ENCODE measurements around the gene BTNL8. TPM values are rescaled to one million over a fixed set of nuclear protein-coding genes. Genes with fewer than 3 reads are reported as not detected.

The BTNL8 gene
- total RNA-seq, 1 experiment from 2014 or later = not detected

DNA sequence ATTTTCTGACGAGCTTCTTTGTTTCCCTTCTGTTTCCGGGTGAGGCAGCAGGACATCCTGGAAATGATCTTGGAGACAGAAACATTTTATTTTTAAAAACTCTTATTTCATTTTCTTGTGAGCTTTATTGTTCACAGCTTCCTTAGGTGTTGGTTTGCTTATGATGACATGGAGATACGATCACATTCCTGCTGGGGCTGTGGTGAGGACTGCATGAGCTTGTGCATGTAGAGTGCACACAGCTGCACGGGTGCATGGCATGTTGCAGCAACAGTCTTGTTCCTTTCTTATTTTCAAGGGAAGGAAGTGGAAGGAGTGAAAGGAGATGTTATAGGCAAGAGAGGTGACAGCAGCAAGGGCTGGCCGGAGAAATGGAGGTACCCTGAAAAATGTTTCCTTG lies 1.2 kb downstream of the BTNL8 start:
- H3K4me2 ChIP-seq (ENCODE audit: low read depth, low read length, poor library complexity, severe bottlenecking) = no peak overlapping the region
- no peak overlapping the region for H3K9ac ChIP-seq (ENCODE audit: low read length)
- no peaks in the 10 kb centered on the region for H3K27me3 ChIP-seq (ENCODE audit: low read length)
- H3K36me3 ChIP-seq (ENCODE audit: insufficient read depth, low read length) = no peaks in the 10 kb centered on the region
- no peaks in the 10 kb centered on the region for H3K79me2 ChIP-seq (ENCODE audit: low read length)
- H3K4me3 ChIP-seq (ENCODE audit: low read length) = no peak overlapping the region
- no peaks in the 10 kb centered on the region for H4K20me1 ChIP-seq (ENCODE audit: insufficient read depth, low read depth, low read length)
- no peaks in the 10 kb centered on the region for H3K9me3 ChIP-seq (ENCODE audit: low read length)
- DNase-seq = no peak
- H3K9me2 ChIP-seq (replicated peaks; ENCODE audit: insufficient read depth, low read length) = no peaks in the 10 kb centered on the region
- H3K27ac ChIP-seq (ENCODE audit: low read length) = no peak overlapping the region
- H2AFZ ChIP-seq (ENCODE audit: low read length) = no peak overlapping the region
- H3K4me1 ChIP-seq (ENCODE audit: low read length) = no peaks in the 10 kb centered on the region

DNA sequence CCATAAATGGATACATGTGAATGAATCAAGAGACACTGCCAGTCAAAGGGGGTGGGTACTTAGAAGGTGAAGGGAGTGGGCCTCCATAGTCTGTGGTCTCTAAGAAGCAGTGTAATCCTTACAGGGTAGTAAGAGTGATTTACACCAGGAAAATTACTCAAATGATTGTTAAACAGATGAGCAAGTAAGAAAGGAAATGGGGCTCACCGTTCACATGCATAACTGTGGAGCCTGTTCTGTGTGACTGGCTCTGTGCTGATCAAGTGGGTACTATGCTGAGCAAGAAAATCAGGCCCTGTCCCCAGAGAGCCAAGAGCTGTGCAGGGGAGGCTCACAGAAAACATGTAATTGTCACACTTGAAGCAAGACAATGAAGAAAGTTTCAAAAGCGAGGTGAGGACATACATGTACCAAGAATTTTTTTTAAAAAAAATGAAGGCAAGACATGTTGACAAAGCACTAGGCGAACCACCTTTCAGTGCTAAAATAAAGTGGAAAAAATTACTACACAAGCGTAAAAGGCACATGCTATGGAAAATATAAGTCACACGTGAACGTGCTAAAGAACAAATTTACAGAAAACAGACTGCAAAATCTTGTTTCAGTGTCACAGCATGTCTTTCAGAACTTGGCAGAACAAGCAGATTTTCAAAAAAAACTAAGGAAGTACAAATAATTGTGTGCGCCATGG lies 2.5 kb downstream of the BTNL8 start:
- no peak overlapping the region for H3K9ac ChIP-seq (ENCODE audit: low read length)
- H3K27me3 ChIP-seq (ENCODE audit: low read length) = no peaks in the 10 kb centered on the region
- H3K27ac ChIP-seq (ENCODE audit: low read length) = no peak overlapping the region
- H2AFZ ChIP-seq (ENCODE audit: low read length) = no peak overlapping the region
- no peaks in the 10 kb centered on the region for H4K20me1 ChIP-seq (ENCODE audit: insufficient read depth, low read depth, low read length)
- no peaks in the 10 kb centered on the region for H3K9me3 ChIP-seq (ENCODE audit: low read length)
- H3K36me3 ChIP-seq (ENCODE audit: insufficient read depth, low read length) = no peaks in the 10 kb centered on the region
- H3K4me1 ChIP-seq (ENCODE audit: low read length) = no peaks in the 10 kb centered on the region
- DNase-seq = no peak
- H3K4me2 ChIP-seq (ENCODE audit: low read depth, low read length, poor library complexity, severe bottlenecking) = no peak overlapping the region
- H3K4me3 ChIP-seq (ENCODE audit: low read length) = no peak overlapping the region
- no peaks in the 10 kb centered on the region for H3K79me2 ChIP-seq (ENCODE audit: low read length)
- H3K9me2 ChIP-seq (replicated peaks; ENCODE audit: insufficient read depth, low read length) = no peaks in the 10 kb centered on the region

GRCh38 chr5:180908400-180908799 lies 9.4 kb downstream of the BTNL8 start:
- Histone ChIP-seq H3K79me2 (ENCODE audit: low read length) (no peaks in the 10 kb centered on the region), H3K4me1 (ENCODE audit: low read length) (no peaks in the 10 kb centered on the region), H3K9me2 (replicated peaks; ENCODE audit: insufficient read depth, low read length) (no peaks in the 10 kb centered on the region), H3K4me3 (ENCODE audit: low read length) (no peak overlapping the region), H3K9me3 (ENCODE audit: low read length) (no peaks in the 10 kb centered on the region), H3K4me2 (ENCODE audit: low read depth, low read length, poor library complexity, severe bottlenecking) (no peak overlapping the region), H3K27me3 (ENCODE audit: low read length) (no peaks in the 10 kb centered on the region), H4K20me1 (ENCODE audit: insufficient read depth, low read depth, low read length) (no peaks in the 10 kb centered on the region), H3K36me3 (ENCODE audit: insufficient read depth, low read length) (no peaks in the 10 kb centered on the region), H3K27ac (ENCODE audit: low read length) (no peak overlapping the region), H2AFZ (ENCODE audit: low read length) (no peak overlapping the region), H3K9ac (ENCODE audit: low read length) (no peak overlapping the region)
- no peak for DNase-seq

GRCh38 chr5:180908998-180909731 lies 10.2 kb downstream of the BTNL8 start:
- H3K4me3 ChIP-seq (ENCODE audit: low read length) = no peak overlapping the region
- no peak for DNase-seq
- H3K4me2 ChIP-seq (ENCODE audit: low read depth, low read length, poor library complexity, severe bottlenecking) = no peak overlapping the region
- H3K9me3 ChIP-seq (ENCODE audit: low read length) = no peaks in the 10 kb centered on the region
- no peak overlapping the region for H3K27ac ChIP-seq (ENCODE audit: low read length)
- no peaks in the 10 kb centered on the region for H3K27me3 ChIP-seq (ENCODE audit: low read length)
- H3K9ac ChIP-seq (ENCODE audit: low read length) = no peak overlapping the region
- H3K4me1 ChIP-seq (ENCODE audit: low read length) = no peaks in the 10 kb centered on the region
- no peaks in the 10 kb centered on the region for H3K9me2 ChIP-seq (replicated peaks; ENCODE audit: insufficient read depth, low read length)
- no peaks in the 10 kb centered on the region for H3K36me3 ChIP-seq (ENCODE audit: insufficient read depth, low read length)
- H4K20me1 ChIP-seq (ENCODE audit: insufficient read depth, low read depth, low read length) = no peaks in the 10 kb centered on the region
- H3K79me2 ChIP-seq (ENCODE audit: low read length) = no peaks in the 10 kb centered on the region
- H2AFZ ChIP-seq (ENCODE audit: low read length) = no peak overlapping the region

GRCh38 chr5:180909782-180910181 lies 10.8 kb downstream of the BTNL8 start:
- Histone ChIP-seq H3K9me2 (replicated peaks; ENCODE audit: insufficient read depth, low read length) (no peaks in the 10 kb centered on the region), H3K9ac (ENCODE audit: low read length) (no peak overlapping the region)

DNA sequence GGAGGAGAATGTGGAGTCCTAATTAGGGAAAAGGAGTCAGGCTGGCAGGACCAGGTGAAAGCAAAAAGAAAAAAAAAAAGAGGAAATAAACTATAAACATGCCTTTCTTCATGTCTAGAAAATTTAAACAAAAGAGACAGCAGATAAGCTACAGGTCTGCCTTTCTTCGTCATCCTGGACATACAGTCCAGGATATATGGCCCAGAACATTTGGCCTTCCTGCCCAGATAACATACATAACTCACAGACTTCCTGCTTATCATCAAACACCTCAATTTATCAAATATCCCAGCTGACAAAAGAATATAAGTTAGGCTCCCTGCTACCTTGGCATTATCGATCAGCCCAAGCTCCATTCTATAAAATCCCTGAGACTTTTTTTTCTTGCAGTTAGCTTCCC lies 11.2 kb downstream of the BTNL8 start:
- H3K4me2 ChIP-seq (ENCODE audit: low read depth, low read length, poor library complexity, severe bottlenecking) = no peak overlapping the region
- no peak overlapping the region for H3K4me3 ChIP-seq (ENCODE audit: low read length)
- H2AFZ ChIP-seq (ENCODE audit: low read length) = no peak overlapping the region

More at GRCh38 chr5:180909782-180910181, 10.8 kb downstream of the BTNL8 start:
- Histone ChIP-seq H3K27ac (ENCODE audit: low read length) (no peak overlapping the region), H4K20me1 (ENCODE audit: insufficient read depth, low read depth, low read length) (no peaks in the 10 kb centered on the region), H3K27me3 (ENCODE audit: low read length) (no peaks in the 10 kb centered on the region), H3K36me3 (ENCODE audit: insufficient read depth, low read length) (no peaks in the 10 kb centered on the region), H3K4me1 (ENCODE audit: low read length) (no peaks in the 10 kb centered on the region), H3K4me2 (ENCODE audit: low read depth, low read length, poor library complexity, severe bottlenecking) (no peak overlapping the region), H3K4me3 (ENCODE audit: low read length) (no peak overlapping the region), H2AFZ (ENCODE audit: low read length) (no peak overlapping the region), H3K79me2 (ENCODE audit: low read length) (no peaks in the 10 kb centered on the region), H3K9me3 (ENCODE audit: low read length) (no peaks in the 10 kb centered on the region)
- DNase-seq = no peak

GRCh38 chr5:180910735-180911134 lies 11.8 kb downstream of the BTNL8 start:
- no peak overlapping the region for H3K4me3 ChIP-seq (ENCODE audit: low read length)
- H2AFZ ChIP-seq (ENCODE audit: low read length) = no peak overlapping the region
- no peaks in the 10 kb centered on the region for H3K9me2 ChIP-seq (replicated peaks; ENCODE audit: insufficient read depth, low read length)
- H3K27ac ChIP-seq (ENCODE audit: low read length) = no peak overlapping the region
- no peaks in the 10 kb centered on the region for H3K36me3 ChIP-seq (ENCODE audit: insufficient read depth, low read length)
- no peak overlapping the region for H3K9ac ChIP-seq (ENCODE audit: low read length)
- no peaks in the 10 kb centered on the region for H3K27me3 ChIP-seq (ENCODE audit: low read length)
- no peaks in the 10 kb centered on the region for H3K4me1 ChIP-seq (ENCODE audit: low read length)
- H3K4me2 ChIP-seq (ENCODE audit: low read depth, low read length, poor library complexity, severe bottlenecking) = no peak overlapping the region
- DNase-seq = no peak
- H3K9me3 ChIP-seq (ENCODE audit: low read length) = no peaks in the 10 kb centered on the region
- no peaks in the 10 kb centered on the region for H4K20me1 ChIP-seq (ENCODE audit: insufficient read depth, low read depth, low read length)
- no peaks in the 10 kb centered on the region for H3K79me2 ChIP-seq (ENCODE audit: low read length)

More for the DNA sequence above, 11.2 kb downstream of the BTNL8 start:
- no peak for DNase-seq
- no peaks in the 10 kb centered on the region for H3K9me3 ChIP-seq (ENCODE audit: low read length)
- H4K20me1 ChIP-seq (ENCODE audit: insufficient read depth, low read depth, low read length) = no peaks in the 10 kb centered on the region
- no peaks in the 10 kb centered on the region for H3K36me3 ChIP-seq (ENCODE audit: insufficient read depth, low read length)
- H3K9ac ChIP-seq (ENCODE audit: low read length) = no peak overlapping the region
- no peaks in the 10 kb centered on the region for H3K4me1 ChIP-seq (ENCODE audit: low read length)
- H3K79me2 ChIP-seq (ENCODE audit: low read length) = no peaks in the 10 kb centered on the region
- no peaks in the 10 kb centered on the region for H3K27me3 ChIP-seq (ENCODE audit: low read length)
- H3K9me2 ChIP-seq (replicated peaks; ENCODE audit: insufficient read depth, low read length) = no peaks in the 10 kb centered on the region
- H3K27ac ChIP-seq (ENCODE audit: low read length) = no peak overlapping the region

GRCh38 chr5:180914646-180915045 lies 15.7 kb downstream of the BTNL8 start:
- Histone ChIP-seq H4K20me1 (ENCODE audit: insufficient read depth, low read depth, low read length) (no peaks in the 10 kb centered on the region), H3K9ac (ENCODE audit: low read length) (no peak overlapping the region), H3K27me3 (ENCODE audit: low read length) (no peaks in the 10 kb centered on the region), H2AFZ (ENCODE audit: low read length) (no peak overlapping the region), H3K79me2 (ENCODE audit: low read length) (no peaks in the 10 kb centered on the region), H3K9me3 (ENCODE audit: low read length) (no peaks in the 10 kb centered on the region), H3K4me3 (ENCODE audit: low read length) (no peak overlapping the region), H3K4me2 (ENCODE audit: low read depth, low read length, poor library complexity, severe bottlenecking) (no peak overlapping the region), H3K4me1 (ENCODE audit: low read length) (no peaks in the 10 kb centered on the region), H3K27ac (ENCODE audit: low read length) (no peak overlapping the region), H3K36me3 (ENCODE audit: insufficient read depth, low read length) (no peaks in the 10 kb centered on the region), H3K9me2 (replicated peaks; ENCODE audit: insufficient read depth, low read length) (no peaks in the 10 kb centered on the region)
- no peak for DNase-seq
